Measurements from ENCODE around the gene NNT.

GRCh38 chr5:43590700-43591099, 12.3 kb upstream of the NNT start:
- TF ChIP-seq CTCF (IDR thresholded peaks at IDR 0.05) (no peak), POLR2A (IDR thresholded peaks at IDR 0.05) (no peak), EP300 (IDR thresholded peaks at IDR 0.05) (no peak), POLR2AphosphoS5 (IDR thresholded peaks at IDR 0.05) (no peak)
